Measurements from ENCODE around the gene ZNF256.

GRCh38 chr19:57947088-57947418, 453 bp downstream of the ZNF256 start:
- no peak for TF ChIP-seq CTCF (conservative IDR thresholded peaks at IDR 0.05 in 1 of 2, IDR thresholded peaks at IDR 0.05 in 1 of 2; ENCODE audit: low read depth in 1 of 2, low read length in 2 of 2)
- TF ChIP-seq EZH2 (IDR thresholded peaks at IDR 0.05; ENCODE audit: low read length, missing control alignments), result no peak
